SHP77 (cell line): ENCODE measurements around the gene KCNMB2.
A peak's percentile ranks its signal among the peaks of the same experiment; 100 is the strongest.

Experiments
- DNase-seq, 2 experiments: peaks; one replicate each; lab custom pipeline; 2025; lab: John Stamatoyannopoulos, UW

Gene KCNMB2

DNA sequence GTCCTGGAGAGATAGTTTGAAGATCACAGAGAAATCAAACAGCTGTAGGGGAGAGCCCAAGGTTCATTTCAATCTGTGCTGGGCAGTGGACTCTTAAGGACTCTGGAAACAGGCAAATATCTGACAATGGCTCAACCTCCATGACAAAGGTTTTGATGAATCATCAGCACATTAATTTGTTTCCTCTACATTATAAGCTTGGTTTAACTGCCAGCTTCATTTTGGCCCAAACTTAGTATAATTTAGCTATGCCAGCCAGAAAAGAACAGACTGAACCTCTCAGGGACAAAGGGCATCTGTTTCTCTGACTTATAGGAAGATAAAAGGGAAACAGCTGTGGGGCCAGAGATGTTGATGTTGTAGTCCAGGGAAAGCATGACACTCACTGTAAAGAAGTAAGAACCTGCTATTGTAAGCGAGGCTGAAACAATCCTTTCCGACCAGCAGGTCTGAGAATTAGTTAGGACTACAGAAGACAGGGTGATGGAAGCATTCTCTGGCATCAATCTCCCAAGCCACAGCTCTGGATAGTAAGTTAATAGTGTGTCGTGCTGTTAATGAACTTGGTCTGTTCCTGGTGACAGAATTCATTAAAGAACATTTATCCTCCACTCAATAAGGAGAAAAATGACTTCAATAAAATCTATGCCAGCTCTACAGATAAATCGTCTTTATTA is 110.1 kb downstream of the KCNMB2 start:
- DNase-seq = no peak

- no peak for DNase-seq
These were observed 119.3 kb downstream of the KCNMB2 start for GRCh38 chr3:178655488-178655887.

DNA sequence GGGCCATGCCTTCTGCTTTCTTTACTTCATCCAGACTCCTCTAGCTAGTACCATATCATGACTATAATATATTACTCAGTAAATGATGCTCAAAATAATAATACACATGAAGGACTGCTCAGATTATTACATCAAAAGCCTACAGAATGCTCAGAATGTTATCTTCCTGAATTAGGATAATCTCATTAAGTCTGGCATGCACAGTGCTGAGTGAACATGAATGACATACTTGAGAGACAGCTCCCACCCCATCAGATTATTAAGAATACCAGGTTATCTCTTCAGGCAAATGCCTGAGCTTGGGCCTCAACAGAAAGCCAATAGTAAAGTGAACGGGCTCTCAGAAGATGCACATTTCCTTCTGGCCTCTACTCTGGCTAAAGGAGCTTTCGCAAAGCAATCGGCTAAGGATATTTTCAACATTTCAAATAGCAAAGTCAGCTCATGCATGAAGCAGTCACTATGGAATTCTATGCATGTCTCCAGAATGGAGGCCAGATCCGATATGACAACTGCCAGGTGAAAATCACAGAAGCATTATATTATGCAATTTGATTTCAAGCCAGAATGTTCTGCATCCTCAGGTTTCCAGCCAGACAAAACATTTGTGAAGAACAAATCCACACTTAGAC is 122.6 kb downstream of the KCNMB2 start:
- DNase-seq = no peak

DNA sequence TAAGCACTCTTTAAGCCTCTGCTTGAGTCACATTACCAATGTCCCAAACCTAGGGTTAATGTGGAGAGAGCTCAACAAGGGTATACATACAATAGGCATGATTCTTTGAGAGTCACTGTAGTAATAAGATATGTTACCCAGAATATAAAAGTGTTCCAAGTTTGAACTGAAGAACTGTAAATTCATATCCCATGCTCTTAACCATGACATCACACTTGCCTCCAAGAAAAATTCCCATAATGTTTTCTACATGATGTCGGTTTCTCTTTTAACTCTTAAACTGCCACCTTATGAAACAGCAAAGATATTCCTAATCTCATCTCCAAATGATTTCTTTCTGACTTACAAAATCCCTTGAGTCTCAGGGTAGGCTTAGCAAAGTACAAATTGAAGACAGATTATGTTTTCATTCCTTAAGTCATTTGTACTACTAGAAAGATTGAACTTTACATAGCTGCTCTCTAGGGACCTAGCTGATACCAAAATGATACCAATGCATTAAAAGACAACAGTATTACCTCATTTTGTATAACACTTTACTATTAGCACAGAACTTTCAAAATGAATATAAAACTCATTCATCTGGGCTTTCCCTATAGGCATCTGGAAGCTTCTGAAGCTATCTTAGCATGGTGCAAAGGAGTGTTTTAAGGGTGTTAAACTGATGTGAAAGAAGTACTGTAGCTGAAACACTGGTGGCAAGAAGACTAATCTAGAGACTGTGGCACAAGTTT is 127.1 kb downstream of the KCNMB2 start:
- DNase-seq = no peak

DNA sequence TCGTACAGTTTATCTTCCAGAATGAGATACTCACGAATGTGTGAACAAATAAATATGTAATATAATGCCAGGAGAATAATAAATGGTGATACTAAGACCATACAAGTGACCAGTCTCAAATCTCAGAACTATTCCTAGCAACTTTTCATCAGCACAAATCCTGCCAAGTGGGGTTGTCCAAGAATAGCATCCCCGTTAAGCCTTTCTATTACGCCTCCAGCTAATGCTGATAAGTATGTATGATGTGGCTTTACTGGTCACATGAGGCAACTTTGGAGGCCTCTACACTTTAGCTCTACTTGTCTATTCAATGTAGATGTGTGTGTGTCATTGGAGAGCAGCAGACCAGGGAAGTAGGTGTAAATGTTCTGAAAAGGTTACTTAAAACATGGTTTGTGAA is 129.5 kb downstream of the KCNMB2 start:
- DNase-seq = no peak

- DNase-seq = no peak
These were observed 132.9 kb downstream of the KCNMB2 start for GRCh38 chr3:178669022-178669601.

DNA sequence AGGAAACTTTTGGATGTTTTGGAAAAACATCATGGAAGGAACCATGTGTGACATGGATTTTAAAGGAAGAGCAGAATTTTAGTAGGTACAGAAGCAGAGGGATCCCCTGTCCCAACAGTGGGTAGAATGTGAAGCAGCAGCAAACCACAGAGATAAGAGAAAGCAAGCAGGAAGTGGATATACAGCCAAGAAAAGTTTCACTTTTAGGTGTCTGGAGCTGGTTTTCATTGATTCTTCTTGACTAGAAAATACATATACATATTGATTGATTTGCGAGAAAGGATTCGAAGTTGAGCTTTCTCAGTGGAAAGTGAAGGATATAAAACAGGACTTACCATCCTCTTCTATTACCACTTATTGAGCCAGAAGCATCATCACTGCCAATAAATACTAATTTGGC is 133.5 kb downstream of the KCNMB2 start:
- no peak for DNase-seq

DNA sequence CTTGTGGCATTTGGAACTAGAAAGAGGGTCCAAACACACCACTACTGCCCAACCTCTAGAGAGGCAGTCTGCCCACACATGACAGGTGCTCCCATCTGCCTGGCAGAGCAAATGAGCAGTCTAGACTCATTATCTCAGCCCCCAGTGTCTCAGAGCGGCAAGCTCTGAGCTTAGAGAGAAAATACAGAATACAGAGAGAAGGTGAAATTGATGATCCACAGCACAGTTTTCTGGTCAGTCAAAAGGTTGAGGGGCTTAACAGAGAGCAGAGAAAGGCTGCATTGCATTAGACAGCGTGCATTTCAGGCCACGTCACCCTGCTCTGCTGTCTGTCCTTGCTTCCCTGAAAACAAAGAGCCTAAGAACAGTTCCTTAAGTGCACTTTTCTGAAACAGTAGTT is 135.1 kb downstream of the KCNMB2 start:
- DNase-seq = peak; percentile 2 to 31

- DNase-seq = no peak
These were observed 135.6 kb downstream of the KCNMB2 start for GRCh38 chr3:178671791-178672190.

DNA sequence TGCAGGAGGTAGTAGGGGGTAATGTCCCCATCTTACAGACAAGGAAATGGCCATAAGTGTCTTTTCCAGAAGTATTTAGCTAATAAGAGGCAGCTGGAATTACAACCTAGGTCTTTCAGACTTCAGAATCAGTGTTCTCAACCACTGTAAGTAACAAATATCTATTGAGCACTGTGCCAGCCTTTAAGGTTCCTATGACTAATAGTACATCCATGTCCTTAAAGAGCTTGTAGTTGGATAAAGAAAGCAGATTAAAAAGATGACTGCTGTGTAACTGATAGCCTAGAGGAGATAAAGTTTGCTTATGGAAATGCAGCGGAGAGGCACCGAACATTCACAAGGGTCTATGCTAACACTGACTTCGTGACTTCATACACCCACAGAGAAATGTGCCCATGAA is 136.0 kb downstream of the KCNMB2 start:
- no peak for DNase-seq

- no peak for DNase-seq
These were observed 137.3 kb downstream of the KCNMB2 start for GRCh38 chr3:178673529-178673928.

- DNase-seq = no peak
These were observed 139.8 kb downstream of the KCNMB2 start for GRCh38 chr3:178676077-178676476.

DNA sequence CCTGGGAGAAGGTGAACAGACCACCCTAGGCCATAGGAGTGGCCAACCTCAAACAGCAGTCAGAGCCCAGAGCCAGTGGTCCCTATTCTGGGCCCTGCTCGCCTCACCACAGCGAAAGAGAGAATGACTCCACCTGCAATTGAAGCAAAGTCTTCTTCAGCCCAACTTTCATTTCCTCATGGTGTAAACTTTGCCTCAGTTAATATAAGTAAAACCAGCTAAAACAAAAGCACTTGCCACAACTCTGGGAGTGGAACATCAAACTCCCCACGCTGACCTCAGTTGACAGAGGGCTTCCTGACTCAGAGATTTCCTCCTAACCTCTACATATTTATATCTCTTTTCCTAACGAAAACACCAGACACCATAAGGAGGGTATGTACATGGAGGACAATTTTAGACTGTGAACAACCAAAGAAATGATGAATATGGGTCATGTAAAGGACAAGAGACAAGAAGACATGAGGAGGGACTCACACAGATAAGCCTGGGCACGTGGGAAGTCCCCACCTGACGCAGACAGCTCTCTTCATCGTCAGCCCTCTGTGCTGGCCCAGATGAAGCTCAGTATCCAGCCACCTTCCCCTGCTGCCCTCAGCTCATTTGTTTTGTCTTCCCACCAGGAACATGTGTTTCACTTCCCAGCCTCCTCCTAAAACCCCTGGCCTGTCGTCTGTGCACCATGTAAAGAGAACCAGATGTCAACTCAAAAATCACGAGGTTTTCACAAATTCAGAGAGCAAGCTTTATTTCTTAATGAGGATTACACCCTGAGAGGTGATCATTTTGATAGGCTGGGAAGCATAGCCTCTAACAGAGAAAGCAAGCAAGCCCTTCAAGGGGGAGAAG is 140.9 kb downstream of the KCNMB2 start:
- no peak for DNase-seq

- no peak for DNase-seq
These were observed 141.7 kb downstream of the KCNMB2 start for GRCh38 chr3:178677961-178678360.

DNA sequence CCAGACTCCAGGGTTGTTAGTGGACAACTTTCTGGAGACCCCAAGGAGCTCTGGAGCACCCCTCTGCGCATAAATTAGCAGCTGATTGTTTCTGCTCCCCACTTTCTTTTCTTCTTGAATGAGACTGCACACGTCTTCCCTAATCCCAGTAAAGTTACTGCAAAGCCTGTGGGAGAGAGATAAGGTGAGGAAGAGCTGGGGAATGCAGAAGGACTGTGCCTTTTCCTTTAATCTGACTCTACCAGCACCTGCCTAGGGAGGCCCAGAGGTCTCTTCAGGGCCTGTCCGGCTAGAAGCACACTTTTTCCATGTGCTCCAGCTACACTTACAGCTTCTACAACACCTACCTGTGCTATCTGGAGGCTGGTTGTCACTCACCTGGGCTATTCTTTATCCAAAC is 143.8 kb downstream of the KCNMB2 start:
- DNase-seq = no peak

- no peak for DNase-seq
These were observed 144.3 kb downstream of the KCNMB2 start for GRCh38 chr3:178680489-178680888.

DNA sequence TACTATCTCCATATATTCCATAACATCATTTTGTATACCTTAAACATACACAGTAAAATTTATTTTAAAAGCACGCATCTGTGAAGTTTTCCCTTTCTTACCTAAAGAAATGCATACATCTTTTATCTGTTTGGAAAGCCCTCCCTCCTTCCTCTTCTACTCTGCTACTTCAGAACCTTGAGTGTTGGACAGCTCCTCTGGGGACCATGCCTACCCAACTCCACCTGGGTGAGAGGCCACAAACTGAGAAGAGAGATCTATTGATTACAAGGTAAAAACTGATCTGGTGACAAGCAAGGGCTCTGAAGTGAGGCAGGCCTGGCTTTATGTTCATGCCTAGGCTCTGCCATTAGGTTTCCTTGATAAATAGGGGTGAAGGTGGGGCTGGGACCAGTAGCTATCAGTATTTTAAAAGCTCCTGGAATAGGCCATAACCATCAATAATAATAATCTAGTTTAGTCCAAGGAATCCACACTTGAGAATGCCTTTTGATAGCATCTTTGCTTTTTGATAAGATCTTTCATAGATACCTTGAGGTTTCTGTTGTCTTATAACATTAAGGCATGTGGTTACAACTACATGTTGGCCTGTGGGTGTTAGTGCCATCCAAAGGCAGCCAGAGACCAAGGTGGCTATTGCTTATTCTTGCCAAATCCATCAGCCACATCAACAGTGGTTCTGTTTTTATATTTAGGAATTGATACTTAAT is 148.8 kb downstream of the KCNMB2 start:
- DNase-seq = no peak

DNA sequence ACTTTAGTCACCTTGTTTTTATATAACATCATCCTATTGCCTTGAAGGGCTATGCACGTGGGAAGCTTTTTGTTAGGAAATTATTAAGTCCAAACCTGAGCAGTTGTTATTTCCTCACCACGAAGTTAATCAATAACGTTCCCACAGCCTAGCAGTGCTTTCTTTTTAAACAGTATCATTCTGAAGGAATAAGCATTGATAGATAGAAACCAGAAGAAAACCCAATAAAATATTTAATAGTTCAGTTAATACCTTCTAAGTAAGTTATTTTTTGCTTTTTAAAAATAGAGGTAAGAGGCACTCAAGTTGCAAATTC is 149.3 kb downstream of the KCNMB2 start:
- no peak for DNase-seq

GRCh38 chr3:178686826-178687225 is 150.6 kb downstream of the KCNMB2 start:
- no peak for DNase-seq

DNA sequence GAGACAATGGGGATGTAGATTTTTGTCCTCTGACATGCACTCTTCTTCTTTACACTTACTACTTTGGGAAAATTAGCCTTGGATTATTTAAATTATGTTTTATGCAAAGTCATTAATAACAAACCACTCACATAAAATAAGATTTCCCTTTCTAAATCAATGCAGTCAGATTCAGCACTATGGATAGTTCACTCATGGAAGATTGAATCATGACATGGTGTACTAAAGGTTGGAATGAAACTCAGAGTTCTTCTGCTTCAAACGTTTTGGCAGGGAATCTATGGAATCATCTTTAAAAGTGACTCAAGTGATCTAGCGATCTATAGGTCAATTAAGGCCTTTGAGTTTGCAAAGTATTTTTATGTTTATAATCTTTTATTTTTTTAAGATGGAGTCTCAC is 154.3 kb downstream of the KCNMB2 start:
- DNase-seq = no peak

DNA sequence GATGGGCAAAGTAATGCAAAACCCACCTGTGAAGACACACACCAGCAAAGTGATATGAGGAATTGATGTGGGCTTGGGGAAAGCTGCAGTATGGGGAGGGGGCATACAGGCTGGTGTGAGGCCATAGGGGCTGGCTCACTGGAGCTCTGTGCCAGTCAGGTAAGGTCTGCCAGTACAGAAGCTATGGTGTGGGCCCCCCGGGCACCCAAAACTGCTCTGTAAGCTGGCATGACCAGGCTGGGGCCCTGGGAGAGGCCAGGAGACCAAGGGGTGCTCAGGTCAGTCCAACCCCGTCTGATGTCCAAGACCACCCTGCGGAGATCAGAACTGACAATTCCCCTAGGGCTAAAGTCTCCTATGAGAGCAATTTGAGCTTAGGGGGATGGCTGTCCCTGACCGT is 163.1 kb downstream of the KCNMB2 start:
- DNase-seq = no peak

DNA sequence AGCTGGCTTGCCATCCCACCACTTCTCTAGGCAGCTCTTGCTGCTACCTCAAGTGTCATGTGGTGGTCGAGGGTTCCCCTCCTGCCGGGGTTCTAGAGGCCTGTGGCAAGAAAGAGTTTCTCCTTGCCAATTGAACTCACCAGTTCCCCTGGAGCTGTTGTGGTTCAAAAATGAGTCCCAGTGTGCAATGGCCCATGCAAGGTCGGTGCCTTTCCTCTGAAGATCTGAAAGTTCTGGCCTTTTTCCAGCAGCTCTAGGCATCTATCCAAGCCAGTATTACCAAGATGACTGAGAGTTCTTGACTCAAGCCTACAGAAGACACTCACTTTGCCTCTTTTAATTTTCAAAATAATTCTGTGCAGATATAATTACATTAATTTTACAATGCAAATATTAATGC is 163.6 kb downstream of the KCNMB2 start:
- no peak for DNase-seq
